Measurements from ENCODE around the gene MYNN. TPM values are rescaled to one million over a fixed set of nuclear protein-coding genes. Genes with fewer than 3 reads are reported as not detected.

Gene MYNN
- total and polyA plus RNA-seq, 9 of the 15 experiments (the other 6 are each of a cell fraction or from before 2014, with no cell fraction given): 10.4 to 35.7 (median 21.3) TPM

DNA sequence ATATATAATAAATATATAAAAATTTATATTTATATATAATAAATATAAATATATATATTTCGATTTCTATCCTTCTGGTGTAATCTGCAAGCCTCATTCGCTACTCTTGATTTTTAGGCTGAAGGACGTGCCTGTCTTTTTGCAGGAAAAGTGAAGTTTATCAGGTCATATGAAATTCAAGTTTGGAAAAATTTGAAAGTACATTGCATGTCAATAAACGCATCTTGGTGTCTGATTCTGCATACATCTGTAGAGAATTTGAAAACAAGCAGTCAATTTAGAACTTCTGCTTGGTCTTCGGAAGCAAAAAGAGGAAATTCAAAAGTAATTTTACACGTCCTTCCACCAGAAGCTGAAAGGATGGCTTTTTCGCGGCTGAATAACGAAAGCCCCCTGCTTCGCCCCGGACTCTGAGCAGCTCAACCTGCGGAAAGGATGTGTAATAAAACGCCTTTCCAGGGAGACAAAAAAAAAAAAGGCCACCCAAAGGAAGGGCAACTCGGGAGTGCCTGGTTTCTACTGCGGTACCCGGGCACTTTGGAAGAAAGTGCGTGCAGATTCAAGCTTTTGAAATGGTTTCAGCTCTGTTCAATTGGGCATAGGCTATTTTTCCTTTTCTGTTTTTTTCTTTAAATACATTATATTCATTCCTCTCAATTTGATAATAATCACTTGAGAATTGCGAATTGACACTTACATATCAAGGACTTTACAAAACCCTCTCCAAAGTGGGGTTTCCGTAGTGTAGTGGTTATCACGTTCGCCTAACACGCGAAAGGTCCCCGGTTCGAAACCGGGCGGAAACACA, 1.5 kb upstream of the MYNN start (continued):
- peak; percentile 18; the same call in 1 of the 2 replicates for TF ChIP-seq ATF7 (IDR thresholded peaks at IDR 0.05)
- peak; percentile 75; the same call in 1 of the 2 replicates for TF ChIP-seq HMGXB4 (CRISPR knock-in tag; IDR thresholded peaks at IDR 0.05)
- TF ChIP-seq ADNP (tag; IDR thresholded peaks at IDR 0.05): peak; percentile 81; the same call in 1 of the 2 replicates
- peak; percentile 74 for TF ChIP-seq GTF3C2 (IDR thresholded peaks at IDR 0.05; ENCODE audit: borderline replicate concordance, extremely low read depth, insufficient read length)
- peak in 1 of 2 experiments; percentile 55; a peak in 2 of 4 replicates for TF ChIP-seq MAZ (CRISPR knock-in tag; conservative IDR thresholded peaks at IDR 0.05 in 1 of 2, IDR thresholded peaks at IDR 0.05 in 1 of 2)
- TF ChIP-seq POLR3A (IDR thresholded peaks at IDR 0.05; ENCODE audit: borderline replicate concordance, extremely low read depth, insufficient read depth, insufficient read length): peak; percentile 91
- TF ChIP-seq POLR2H (tag; IDR thresholded peaks at IDR 0.05; ENCODE audit: low read depth): peak; percentile 100
- peak in 1 of 2 experiments; percentile 60; a peak in 1 of 4 replicates for TF ChIP-seq TRIM24 (IDR thresholded peaks at IDR 0.05)
- TF ChIP-seq, protein P1, sequence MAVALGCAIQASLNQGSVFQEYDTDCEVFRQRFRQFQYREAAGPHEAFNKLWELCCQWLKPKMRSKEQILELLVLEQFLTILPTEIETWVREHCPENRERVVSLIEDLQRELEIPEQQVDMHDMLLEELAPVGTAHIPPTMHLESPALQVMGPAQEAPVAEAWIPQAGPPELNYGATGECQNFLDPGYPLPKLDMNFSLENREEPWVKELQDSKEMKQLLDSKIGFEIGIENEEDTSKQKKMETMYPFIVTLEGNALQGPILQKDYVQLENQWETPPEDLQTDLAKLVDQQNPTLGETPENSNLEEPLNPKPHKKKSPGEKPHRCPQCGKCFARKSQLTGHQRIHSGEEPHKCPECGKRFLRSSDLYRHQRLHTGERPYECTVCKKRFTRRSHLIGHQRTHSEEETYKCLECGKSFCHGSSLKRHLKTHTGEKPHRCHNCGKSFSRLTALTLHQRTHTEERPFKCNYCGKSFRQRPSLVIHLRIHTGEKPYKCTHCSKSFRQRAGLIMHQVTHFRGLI (CRISPR knock-in tag; IDR thresholded peaks at IDR 0.05): no peak
- TF ChIP-seq FOXJ2 (tag; IDR thresholded peaks at IDR 0.05): 0 out of 2 replicates have a peak, but pooled peaks have one; percentile 56
- peak; percentile 55 for TF ChIP-seq HNRNPLL (IDR thresholded peaks at IDR 0.05; ENCODE audit: low read depth, low read length, poor library complexity, severe bottlenecking)
- no peak for TF ChIP-seq LARP7 (IDR thresholded peaks at IDR 0.05)
- peak; percentile 82; the same call in 1 of the 2 replicates for TF ChIP-seq ZBTB5 (IDR thresholded peaks at IDR 0.05)
- peak; percentile 27 for TF ChIP-seq TAF1 (IDR thresholded peaks at IDR 0.05; ENCODE audit: control insufficient read depth, extremely low read depth, insufficient read depth, low read length, severe bottlenecking)
- peak; percentile 54 for TF ChIP-seq BDP1 (IDR thresholded peaks at IDR 0.05; ENCODE audit: insufficient read depth, insufficient read length)
- peak; percentile 51; the same call in 1 of the 2 replicates for TF ChIP-seq POLR2G (IDR thresholded peaks at IDR 0.05; ENCODE audit: low read depth, low read length)

All from K562 (cell line).